Upper lobe of left lung (tissue), 6 donors: ENCODE measurements around the gene GRAMD4. TPM values are rescaled to one million over a fixed set of nuclear protein-coding genes. Genes with fewer than 3 reads are reported as not detected.

ENCODE experiments used
- ATAC-seq, 2 donors: fragments of 200-7000 bp; cut with Tn5 transposase; one replicate each; pipeline ENCODE4 v1.9.1; 2022; ENCODE audit warnings: mild to moderate bottlenecking in 2 of 2, moderate library complexity in 2 of 2; ENCODE audit not compliant: low FRiP score in 2 of 2
- DNase-seq, 2 donors: peaks; one replicate each; pipeline ENCODE4 v3.0.0-alpha.2; 2019 to 2020
- H3K27ac ChIP-seq, 4 donors: fragments of 200-600 bp; sonication (generic); one replicate each; pipeline ENCODE4 v1.5.1; 2016 to 2019
- H3K27me3 ChIP-seq, 4 donors: fragments of 200-600 bp; sonication (generic); one replicate each; pipeline ENCODE4 v1.5.1; 2017 to 2019
- H3K36me3 ChIP-seq, 4 donors: fragments of 200-600 bp; sonication (generic); one replicate each; pipeline ENCODE4 v1.5.1; 2016 to 2019
- H3K4me1 ChIP-seq, 4 donors: fragments of 200-600 bp; sonication (generic); one replicate each; pipeline ENCODE4 v1.5.1; 2018 to 2019
- H3K4me3 ChIP-seq, 4 donors: fragments of 200-600 bp; sonication (generic); one replicate each; pipeline ENCODE4 v1.5.1; 2017 to 2019; ENCODE audit warnings: mild to moderate bottlenecking in 2 of 4, moderate library complexity in 1 of 4
- H3K9me3 ChIP-seq, 4 donors: fragments of 200-600 bp; sonication (generic); one replicate each; pipeline ENCODE4 v1.5.1; 2018 to 2019
- CTCF ChIP-seq, 6 experiments: fragments of 450-650 bp in 4 of 6; fragments of 200-600 bp in 2 of 6; sonication (generic) in 2 of 6; IDR thresholded peaks; one replicate each; pipeline ENCODE4 v1.5.1; 2016 to 2019; ENCODE audit warnings: antibody characterized with exemption in 6 of 6
- EP300 ChIP-seq, 4 donors: sonication (generic); formaldehyde crosslinking; IDR thresholded peaks; one replicate each; pipeline ENCODE4 v1.5.1; 2017; ENCODE audit warnings: antibody characterized with exemption in 4 of 4, control low read depth in 2 of 4
- POLR2A ChIP-seq, 4 donors: fragments of 450-650 bp; IDR thresholded peaks; one replicate each; pipeline ENCODE4 v1.5.1; 2016 to 2017; ENCODE audit warnings: antibody characterized with exemption in 4 of 4, mild to moderate bottlenecking in 2 of 4
- POLR2AphosphoS5 ChIP-seq, 2 donors: sonication (generic); formaldehyde crosslinking; IDR thresholded peaks; one replicate each; pipeline ENCODE4 v1.5.1; 2017; ENCODE audit warnings: antibody characterized with exemption in 2 of 2
- WGBS, 2 donors: methylation state at CpG; one replicate each; pipeline ENCODE4 v1.1.5; 2017 to 2018; 5-methylcytosine and 5-hydroxymethylcytosine counted together
- total RNA-seq, 6 donors: library from RNA; depleted of rRNA in 4 of 6; stranded (reverse); fragments of >200 nt in 4 of 6; gene quantifications; one replicate each; pipeline versions ENCODE4 v1.1.0 to v1.2.1, GENCODE V29; 2016 to 2021
- donor health status: DM: no; HTN: no; CAD: no; lungs with moderate emphysema.
- donor health status: DM: no; HTN: yes; CAD: no; lungs with severe emphysema.

The GRAMD4 gene
- total RNA-seq, 6 donors from 2014 or later: 59.8 to 302 (median 104) TPM

GRCh38 chr22:46573781-46574437 is 46.3 kb upstream of the GRAMD4 start:
- WGBS, 2 donors: 77 to 84% methylated on average over 6 to 15 of the region's 18 CpGs
- TF ChIP-seq CTCF (IDR thresholded peaks at IDR 0.05) (no peak), POLR2A (IDR thresholded peaks at IDR 0.05) (no peak), EP300 (IDR thresholded peaks at IDR 0.05) (no peak), POLR2AphosphoS5 (IDR thresholded peaks at IDR 0.05) (no peak)

GRCh38 chr22:46574438-46574992 is 45.7 kb upstream of the GRAMD4 start:
- no peaks in the 10 kb centered on the region for H3K27me3 ChIP-seq
- H3K4me1 ChIP-seq: peaks cover 34 to 42% (median 38%) of the 10 kb centered on the region in 4 donors
- H3K36me3 ChIP-seq: no peaks in the 10 kb centered on the region
- TF ChIP-seq POLR2A (IDR thresholded peaks at IDR 0.05) (no peak), POLR2AphosphoS5 (IDR thresholded peaks at IDR 0.05) (no peak), EP300 (IDR thresholded peaks at IDR 0.05) (no peak), CTCF (IDR thresholded peaks at IDR 0.05) (no peak)
- ATAC-seq (no peak), DNase-seq (peak in 1 of 2 donors; percentile 15)
- peaks cover 0 to 12% (median 3%) of the 10 kb centered on the region in 4 donors for H3K9me3 ChIP-seq
- no peak overlapping the region for H3K27ac ChIP-seq
- WGBS, 2 donors: 83 to 95% methylated on average over 13 to 15 of the region's 15 CpGs
- no peak overlapping the region for H3K4me3 ChIP-seq

More at GRCh38 chr22:46573781-46574437, 46.3 kb upstream of the GRAMD4 start:
- H3K36me3 ChIP-seq: no peaks in the 10 kb centered on the region
- no peaks in the 10 kb centered on the region for H3K27me3 ChIP-seq
- DNase-seq (peak in 1 of 2 donors; percentile 18), ATAC-seq (no peak)
- no peak overlapping the region for H3K4me3 ChIP-seq
- H3K9me3 ChIP-seq: peaks cover 0 to 12% (median 3%) of the 10 kb centered on the region in 4 donors
- no peak overlapping the region for H3K27ac ChIP-seq
- peaks cover 28 to 36% (median 32%) of the 10 kb centered on the region in 4 donors for H3K4me1 ChIP-seq

GRCh38 chr22:46574993-46575910 is 44.9 kb upstream of the GRAMD4 start:
- DNase-seq (peak; percentile 59 to 66), ATAC-seq (peak in 1 of 2 donors; percentile 53)
- H3K9me3 ChIP-seq: peaks cover 0 to 12% (median 3%) of the 10 kb centered on the region in 4 donors
- WGBS, 2 donors: 45 to 60% methylated on average over 12 to 19 of the region's 19 CpGs
- no peaks in the 10 kb centered on the region for H3K27me3 ChIP-seq
- TF ChIP-seq POLR2A (IDR thresholded peaks at IDR 0.05): no peak
- no peak for TF ChIP-seq POLR2AphosphoS5 (IDR thresholded peaks at IDR 0.05)
- no peak for TF ChIP-seq CTCF (IDR thresholded peaks at IDR 0.05)
- TF ChIP-seq EP300 (IDR thresholded peaks at IDR 0.05): no peak
- H3K27ac ChIP-seq: peak overlapping the region; percentile 30 to 60 (median 58)
- no peaks in the 10 kb centered on the region for H3K36me3 ChIP-seq
- H3K4me3 ChIP-seq: peak overlapping the region in 1 of 4 donors; percentile 59
- H3K4me1 ChIP-seq: peaks cover 42 to 49% (median 45%) of the 10 kb centered on the region in 4 donors

- Histone ChIP-seq H3K36me3 (no peaks in the 10 kb centered on the region), H3K27ac (peak overlapping the region; percentile 30 to 73 (median 58)), H3K4me1 (peaks cover 44 to 57% (median 50%) of the 10 kb centered on the region in 4 donors), H3K4me3 (peak overlapping the region; percentile 6 to 73 (median 64)), H3K27me3 (no peaks in the 10 kb centered on the region), H3K9me3 (peaks cover 0 to 12% (median 3%) of the 10 kb centered on the region in 4 donors)
- 42 to 43% methylated on average over 9 to 10 of the region's 10 CpGs for WGBS, 2 donors
- ATAC-seq: peak; percentile 3 to 64
- peak in 1 of 2 donors; percentile 63 for DNase-seq
- no peak for TF ChIP-seq POLR2AphosphoS5 (IDR thresholded peaks at IDR 0.05)
These were observed 44.2 kb upstream of the GRAMD4 start for GRCh38 chr22:46575911-46576555.
